T-helper 2 cell treated with Interferon-gamma antibody and Interleukin-4, amounts not matched to agents 5 μg/mL and 100 μg/mL, for 36 hours (primary cell): Measurements from ENCODE around the gene CD44.
"Not testable (repeated sequence)": the region's sequence is repeated elsewhere in the genome, so short reads cannot be mapped to it uniquely, and the experiment has no call there.

Source experiments
- DNase-seq: peaks from one replicate; pipeline ENCODE4 v3.0.0; 2021; ENCODE audit warnings: low spot score
- H3K27ac Mint-ChIP-seq: one replicate; pipeline ENCODE4 v1.8.0; 2021; ENCODE audit warnings: mild to moderate bottlenecking, mixed read lengths
- H3K27me3 Mint-ChIP-seq: one replicate; pipeline ENCODE4 v1.8.0; 2021; ENCODE audit warnings: low read depth, mixed read lengths
- H3K36me3 Mint-ChIP-seq: one replicate; pipeline ENCODE4 v1.8.0; 2021; ENCODE audit warnings: low read depth, mixed read lengths
- H3K4me1 Mint-ChIP-seq: one replicate; pipeline ENCODE4 v1.8.0; 2021; ENCODE audit warnings: low read depth, mixed read lengths
- H3K4me3 Mint-ChIP-seq: one replicate; pipeline ENCODE4 v1.8.0; 2022; ENCODE audit warnings: mild to moderate bottlenecking, moderate library complexity, mixed read lengths
- H3K9me3 Mint-ChIP-seq: one replicate; pipeline ENCODE4 v1.8.0; 2021; ENCODE audit warnings: mixed read lengths

CD44 gene

GRCh38 chr11:35138943-35139721 is at the start of gene CD44:
Gene CD44 (plus strand): TSS chr11:35139171. CDS start chr11:35139304, 133 bp downstream.
- Mint-ChIP-seq H3K36me3 (peaks cover 34% of the 10 kb centered on the region), H3K27me3 (peaks cover 22% of the 10 kb centered on the region), H3K4me3 (peak within 1 kb of the TSS; percentile 91), H3K9me3 (no peaks in the 10 kb centered on the region), H3K27ac (peak within 1 kb of the TSS; percentile 94), H3K4me1 (peaks cover 54% of the 10 kb centered on the region)
- peak; percentile 71 for DNase-seq

GRCh38 chr11:35089666-35090065 is 49.3 kb upstream of the CD44 start:
- H3K9me3 Mint-ChIP-seq = peaks cover 4% of the 10 kb centered on the region
- DNase-seq = no peak
- peaks cover 19% of the 10 kb centered on the region for H3K27me3 Mint-ChIP-seq
- peaks cover 2% of the 10 kb centered on the region for H3K36me3 Mint-ChIP-seq
- H3K4me1 Mint-ChIP-seq = peaks cover 28% of the 10 kb centered on the region
- H3K4me3 Mint-ChIP-seq = no peak overlapping the region
- no peak overlapping the region for H3K27ac Mint-ChIP-seq

DNA sequence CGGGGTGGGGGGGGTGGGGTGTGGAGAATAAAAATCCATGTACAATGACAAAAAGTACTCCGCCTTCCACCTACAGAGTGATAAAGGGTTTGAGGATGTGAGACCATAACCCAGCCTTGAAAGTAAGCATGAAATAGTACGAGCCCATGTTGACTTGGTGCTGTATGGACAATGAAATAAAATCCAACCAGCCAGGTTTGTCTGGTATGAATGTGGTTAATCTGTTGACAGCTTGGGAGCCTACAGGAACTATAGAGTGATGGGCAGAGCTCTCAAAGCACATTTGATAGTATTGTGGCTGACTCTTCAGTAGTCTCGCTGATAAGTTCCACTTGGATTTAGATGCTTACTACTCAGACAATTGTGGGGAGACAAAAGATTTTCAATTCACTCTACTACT is 48.8 kb upstream of the CD44 start:
- no peak overlapping the region for H3K27ac Mint-ChIP-seq

GRCh38 chr11:35090991-35091390 is 48.0 kb upstream of the CD44 start:
- Mint-ChIP-seq H3K27me3 (peaks cover 25% of the 10 kb centered on the region), H3K9me3 (peaks cover 11% of the 10 kb centered on the region), H3K4me1 (peaks cover 26% of the 10 kb centered on the region)
- not testable (repeated sequence) for H3K4me3 Mint-ChIP-seq, DNase-seq, H3K36me3 Mint-ChIP-seq, H3K27ac Mint-ChIP-seq

More for the DNA sequence above, 48.8 kb upstream of the CD44 start:
- Mint-ChIP-seq H3K9me3 (peaks cover 8% of the 10 kb centered on the region), H3K4me3 (no peak overlapping the region), H3K27me3 (peaks cover 22% of the 10 kb centered on the region), H3K4me1 (peaks cover 23% of the 10 kb centered on the region), H3K36me3 (peaks cover 4% of the 10 kb centered on the region)
- no peak for DNase-seq

DNA sequence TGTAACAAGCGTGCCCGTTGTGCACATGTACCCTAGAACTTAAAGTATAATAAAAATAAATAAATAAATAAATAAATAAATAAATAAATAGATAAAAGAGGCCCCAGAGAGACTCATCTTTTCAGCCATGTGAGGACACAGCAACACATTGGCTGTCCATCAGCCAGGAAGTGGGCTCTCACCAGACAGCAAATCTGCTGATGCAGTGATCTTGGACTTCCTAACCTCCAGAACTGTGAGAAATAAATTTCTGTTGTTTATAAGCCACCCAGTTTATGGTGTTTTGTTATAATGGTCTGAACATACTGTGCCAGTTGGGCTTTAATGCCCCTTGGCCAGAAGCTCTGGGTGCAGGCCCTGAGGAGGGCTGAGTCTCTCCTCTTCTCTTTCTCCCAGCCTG is 42.2 kb upstream of the CD44 start:
- peaks cover 5% of the 10 kb centered on the region for H3K36me3 Mint-ChIP-seq
- peaks cover 16% of the 10 kb centered on the region for H3K9me3 Mint-ChIP-seq
- no peak overlapping the region for H3K4me3 Mint-ChIP-seq
- peaks cover 9% of the 10 kb centered on the region for H3K4me1 Mint-ChIP-seq
- H3K27me3 Mint-ChIP-seq = peaks cover 22% of the 10 kb centered on the region
- DNase-seq = no peak
- H3K27ac Mint-ChIP-seq = no peak overlapping the region

DNA sequence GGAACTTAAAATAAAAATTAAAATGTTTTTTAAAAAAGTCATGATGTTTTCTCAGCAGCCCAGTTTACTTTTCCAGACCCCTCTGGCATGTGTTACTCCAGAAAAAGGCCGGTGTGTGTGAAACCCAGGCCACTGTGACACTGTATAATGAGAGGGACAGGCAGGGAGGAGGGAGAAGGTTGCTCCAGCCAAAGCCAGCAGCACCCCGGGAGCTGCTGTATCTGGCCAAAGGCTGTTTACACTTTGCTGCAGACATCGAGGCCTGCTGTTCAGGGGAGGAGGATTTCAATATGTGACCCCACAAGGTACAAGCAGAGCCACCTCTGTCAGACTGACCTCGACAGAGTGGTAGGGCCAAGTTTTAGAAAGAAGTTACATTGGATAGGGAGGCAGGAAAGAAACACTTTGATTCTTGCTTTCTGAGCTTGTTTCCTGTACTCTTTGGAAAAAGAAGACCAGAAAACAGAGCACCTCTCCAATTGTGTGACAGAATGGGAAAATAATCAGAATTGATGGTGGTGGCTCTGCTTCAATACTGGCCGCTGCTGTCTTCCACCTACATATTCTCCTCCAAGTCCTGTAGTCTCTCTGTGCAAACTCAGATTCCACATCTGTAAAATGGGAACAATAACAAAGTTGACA is 41.0 kb upstream of the CD44 start:
- Mint-ChIP-seq H3K27me3 (peaks cover 24% of the 10 kb centered on the region), H3K36me3 (peaks cover 5% of the 10 kb centered on the region), H3K27ac (no peak overlapping the region), H3K9me3 (peaks cover 16% of the 10 kb centered on the region), H3K4me3 (no peak overlapping the region), H3K4me1 (peaks cover 9% of the 10 kb centered on the region)
- DNase-seq = no peak

DNA sequence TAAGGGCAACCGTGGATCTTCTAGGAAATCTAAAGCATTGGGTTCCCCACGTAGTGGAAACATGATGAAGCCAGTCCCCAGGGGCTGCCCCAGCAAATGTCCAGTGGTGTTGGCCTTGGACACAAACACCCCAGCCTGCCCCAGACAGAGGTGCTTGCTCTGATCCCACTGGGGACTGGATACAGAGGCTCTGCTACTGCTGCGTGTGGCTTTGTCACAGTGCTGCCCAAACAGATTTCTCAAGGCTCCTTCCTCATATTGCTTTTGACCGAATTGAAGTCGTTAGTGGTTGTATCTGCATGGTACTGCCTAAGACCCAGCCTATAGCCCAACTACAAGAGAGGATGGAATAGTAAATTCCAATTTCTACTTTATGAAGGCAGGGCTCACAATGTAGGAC is 40.1 kb upstream of the CD44 start:
- DNase-seq = no peak
- peaks cover 12% of the 10 kb centered on the region for H3K9me3 Mint-ChIP-seq

DNA sequence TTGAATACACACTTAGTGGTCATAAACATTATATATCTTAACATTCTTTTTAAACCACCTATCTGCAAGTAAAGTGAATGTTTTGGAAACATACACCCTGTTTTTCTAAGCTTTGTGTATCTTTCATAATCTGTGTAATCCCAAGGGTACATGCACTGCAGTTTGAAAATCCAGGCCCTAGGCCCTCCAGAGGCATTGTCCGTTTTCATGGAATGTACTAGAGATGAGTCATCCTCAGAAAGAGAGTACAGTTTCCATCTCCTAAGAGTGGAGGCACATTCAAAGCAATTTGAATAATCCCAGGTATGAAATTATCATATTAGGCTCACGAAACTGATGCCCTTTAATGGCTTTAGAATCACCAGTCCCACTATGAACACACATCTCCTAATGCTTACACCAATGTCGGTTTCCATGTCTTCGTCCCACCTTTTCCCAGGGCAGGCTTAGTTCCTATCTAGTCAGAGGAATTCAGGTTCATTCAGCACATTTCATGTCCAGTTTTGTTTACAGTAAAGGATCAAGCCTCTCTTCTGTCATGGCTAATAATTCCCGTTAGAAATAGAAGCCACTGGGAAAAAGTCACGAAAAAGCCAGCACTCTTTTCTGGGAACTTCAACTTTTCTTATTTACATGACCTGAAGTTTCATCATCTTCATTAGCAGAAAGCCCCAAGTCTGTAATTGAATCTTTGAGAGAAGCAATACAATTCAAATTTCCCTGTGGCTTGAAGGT is 39.5 kb upstream of the CD44 start:
- peaks cover 7% of the 10 kb centered on the region for H3K4me1 Mint-ChIP-seq
- H3K9me3 Mint-ChIP-seq = peaks cover 12% of the 10 kb centered on the region
- peaks cover 4% of the 10 kb centered on the region for H3K36me3 Mint-ChIP-seq
- no peak overlapping the region for H3K27ac Mint-ChIP-seq
- DNase-seq = no peak
- no peak overlapping the region for H3K4me3 Mint-ChIP-seq
- H3K27me3 Mint-ChIP-seq = peaks cover 17% of the 10 kb centered on the region

More for the DNA sequence above, 40.1 kb upstream of the CD44 start:
- H3K27me3 Mint-ChIP-seq = peaks cover 16% of the 10 kb centered on the region
- peaks cover 7% of the 10 kb centered on the region for H3K4me1 Mint-ChIP-seq
- no peak overlapping the region for H3K4me3 Mint-ChIP-seq
- peaks cover 5% of the 10 kb centered on the region for H3K36me3 Mint-ChIP-seq
- no peak overlapping the region for H3K27ac Mint-ChIP-seq

DNA sequence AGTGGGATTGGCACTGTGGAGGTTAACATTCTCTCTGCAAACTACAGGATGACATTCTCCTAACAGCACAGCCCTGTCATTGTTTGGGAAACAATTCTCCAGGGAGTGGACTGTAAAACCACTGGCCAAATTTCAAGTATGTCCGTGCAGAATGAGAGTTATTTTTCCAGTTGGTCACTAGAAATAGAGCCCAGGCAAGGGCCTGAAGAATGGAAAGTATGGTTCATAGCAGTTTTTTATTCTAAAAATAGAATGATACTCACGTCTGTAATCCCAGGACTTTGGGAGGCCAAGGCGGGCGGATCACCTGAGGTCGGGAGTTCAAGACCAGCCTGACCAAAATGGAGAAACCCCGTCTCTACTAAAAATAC is 39.0 kb upstream of the CD44 start:
- Mint-ChIP-seq H3K36me3 (peaks cover 1% of the 10 kb centered on the region), H3K27ac (no peak overlapping the region), H3K9me3 (peaks cover 9% of the 10 kb centered on the region), H3K4me1 (peaks cover 7% of the 10 kb centered on the region), H3K4me3 (no peak overlapping the region), H3K27me3 (peaks cover 15% of the 10 kb centered on the region)
- no peak for DNase-seq

- H3K9me3 Mint-ChIP-seq = peaks cover 6% of the 10 kb centered on the region
- H3K4me1 Mint-ChIP-seq = peaks cover 7% of the 10 kb centered on the region
- no peak for DNase-seq
- no peak overlapping the region for H3K27ac Mint-ChIP-seq
- no peaks in the 10 kb centered on the region for H3K36me3 Mint-ChIP-seq
- peaks cover 17% of the 10 kb centered on the region for H3K27me3 Mint-ChIP-seq
- H3K4me3 Mint-ChIP-seq = no peak overlapping the region
Measured at GRCh38 chr11:35101223-35101622, 37.7 kb upstream of the CD44 start.

DNA sequence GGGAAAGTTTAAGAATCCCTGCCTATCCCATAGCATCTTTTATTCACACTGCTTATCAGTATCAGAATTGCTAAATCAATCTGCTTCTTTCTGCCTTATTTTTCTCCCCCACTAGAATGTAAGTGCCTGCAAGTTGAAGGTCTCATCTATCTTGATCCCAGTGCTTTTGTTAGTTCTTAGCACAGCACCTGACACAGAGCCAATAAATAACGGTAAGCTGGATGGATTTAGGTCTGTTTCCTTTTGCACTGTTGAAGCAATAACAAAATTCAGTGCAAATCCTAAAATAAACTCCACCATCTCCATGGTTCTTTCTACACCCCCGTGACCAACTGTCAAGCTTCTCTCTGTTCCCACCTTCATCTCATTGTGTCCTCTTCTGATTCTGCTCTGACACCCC is 36.7 kb upstream of the CD44 start:
- no peak for DNase-seq
- Mint-ChIP-seq H3K27ac (no peak overlapping the region), H3K4me3 (no peak overlapping the region), H3K9me3 (peaks cover 2% of the 10 kb centered on the region), H3K36me3 (no peaks in the 10 kb centered on the region), H3K4me1 (peaks cover 16% of the 10 kb centered on the region), H3K27me3 (peaks cover 17% of the 10 kb centered on the region)

DNA sequence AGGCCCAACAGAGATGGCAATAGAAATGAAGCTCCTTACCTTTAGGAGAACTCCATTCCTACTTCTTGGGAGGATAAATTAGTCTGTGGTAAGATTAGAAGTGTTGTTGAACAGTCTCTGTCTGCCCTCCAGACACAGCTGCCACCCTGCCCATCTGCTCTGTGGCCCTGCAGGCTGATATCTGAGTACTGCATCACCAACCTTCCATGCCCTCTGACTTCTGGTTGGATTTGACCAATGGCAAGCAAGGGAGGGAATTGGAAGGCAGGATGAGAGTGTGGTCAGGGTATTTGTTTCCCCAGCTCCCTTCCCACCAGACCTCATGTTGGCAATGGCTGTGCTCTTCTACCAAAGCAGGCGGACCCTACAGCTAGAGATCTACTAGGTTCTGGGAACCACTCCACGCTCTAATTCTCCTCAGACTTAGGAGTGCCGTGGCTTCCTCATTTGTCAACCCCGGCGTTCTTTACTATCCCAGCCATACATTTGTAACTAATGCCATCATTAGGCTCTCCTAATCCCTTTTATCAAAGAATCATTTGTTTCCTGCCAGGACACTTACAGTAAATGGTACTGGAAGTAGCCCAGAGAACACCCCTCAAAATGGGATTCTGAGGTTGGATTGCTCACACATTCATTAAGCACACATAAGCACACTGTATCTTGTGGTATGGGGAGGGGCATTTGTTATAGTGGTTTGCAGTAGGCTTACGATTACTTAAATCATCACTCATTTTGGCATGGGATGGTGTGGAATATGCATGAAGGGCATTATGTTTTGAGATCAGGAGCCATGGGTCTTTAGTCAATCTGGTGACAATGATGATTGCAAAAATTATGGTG is 35.4 kb upstream of the CD44 start:
- no peak overlapping the region for H3K4me3 Mint-ChIP-seq
- H3K9me3 Mint-ChIP-seq = no peaks in the 10 kb centered on the region
- H3K27me3 Mint-ChIP-seq = peaks cover 17% of the 10 kb centered on the region
- DNase-seq = no peak
- peaks cover 19% of the 10 kb centered on the region for H3K4me1 Mint-ChIP-seq
- H3K27ac Mint-ChIP-seq = no peak overlapping the region
- no peaks in the 10 kb centered on the region for H3K36me3 Mint-ChIP-seq

- H3K36me3 Mint-ChIP-seq = peaks cover 2% of the 10 kb centered on the region
- H3K27me3 Mint-ChIP-seq = peaks cover 17% of the 10 kb centered on the region
- H3K4me3 Mint-ChIP-seq = no peak overlapping the region
- H3K27ac Mint-ChIP-seq = no peak overlapping the region
- peaks cover 20% of the 10 kb centered on the region for H3K4me1 Mint-ChIP-seq
- no peaks in the 10 kb centered on the region for H3K9me3 Mint-ChIP-seq
- no peak for DNase-seq
Measured at GRCh38 chr11:35104655-35105054, 34.3 kb upstream of the CD44 start.
